GM21717 (cell line): ENCODE measurements around the gene HCFC1.

Experiments
- ATAC-seq: cut with Tn5 transposase; IDR thresholded peaks from one replicate; pipeline ENCODE4 v1.9.1; 2021; ENCODE audit warnings: mild to moderate bottlenecking, moderate library complexity; ENCODE audit not compliant: unreplicated experiment

Gene HCFC1

DNA sequence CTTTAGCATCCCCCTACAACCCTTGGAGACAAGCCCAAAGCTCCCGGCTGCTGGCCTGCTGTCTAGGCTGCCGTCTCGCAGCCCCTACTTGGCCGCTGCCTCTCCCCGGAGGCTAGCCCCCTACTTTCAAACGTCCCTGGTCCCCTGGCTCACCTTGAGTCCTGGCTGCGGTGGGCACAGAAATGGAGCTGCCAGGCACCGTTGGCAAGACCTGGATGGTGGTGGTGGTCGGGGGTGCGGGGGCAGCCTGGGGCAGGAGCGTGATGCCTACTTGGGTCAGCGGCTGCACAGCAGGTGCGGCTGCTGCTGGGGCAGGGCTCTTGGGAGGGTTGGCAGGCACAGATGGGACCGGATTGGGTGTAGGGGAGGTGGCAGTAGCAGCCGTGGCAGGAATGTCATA is 12.0 kb downstream of the HCFC1 start:
- ATAC-seq: no peak

DNA sequence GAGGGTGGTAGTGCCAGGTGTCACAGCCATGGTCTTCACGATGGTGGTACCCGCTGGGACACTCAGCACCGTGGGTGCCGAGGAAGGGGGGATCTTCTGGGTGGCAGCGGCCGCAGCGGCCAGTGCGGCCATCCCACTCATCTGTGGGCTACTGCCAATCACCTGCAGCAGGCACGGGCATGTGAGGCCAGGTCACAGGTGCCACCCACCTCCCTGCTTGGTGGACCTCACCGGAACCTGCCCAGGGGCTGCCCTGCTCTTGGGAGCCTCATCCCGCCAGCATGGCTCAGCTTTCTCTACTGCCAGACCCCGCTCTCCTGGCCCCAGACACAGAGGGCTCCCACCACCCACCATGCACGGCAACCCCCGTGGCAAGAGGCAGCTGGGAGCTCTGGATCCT is 13.0 kb downstream of the HCFC1 start:
- ATAC-seq: no peak

DNA sequence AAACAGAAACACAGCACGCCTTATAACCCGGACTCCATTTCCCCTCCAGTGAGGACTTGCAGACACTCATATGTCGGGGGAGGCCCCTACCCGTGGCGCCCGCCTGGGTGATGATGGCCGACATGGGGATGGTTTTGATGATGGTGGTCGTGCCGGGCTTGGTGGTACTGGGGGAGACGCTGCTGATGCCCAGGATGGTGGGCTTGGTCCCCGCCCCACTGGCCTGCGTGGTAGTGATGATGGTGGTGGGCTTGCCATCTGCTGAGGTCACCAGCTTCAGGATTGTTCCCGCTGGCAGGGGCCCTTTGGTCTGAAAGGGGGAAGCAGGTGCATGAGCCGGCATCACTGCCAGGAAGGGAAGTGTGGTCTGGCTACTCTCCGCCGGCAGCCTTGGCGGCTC is 14.4 kb downstream of the HCFC1 start:
- no peak for ATAC-seq

DNA sequence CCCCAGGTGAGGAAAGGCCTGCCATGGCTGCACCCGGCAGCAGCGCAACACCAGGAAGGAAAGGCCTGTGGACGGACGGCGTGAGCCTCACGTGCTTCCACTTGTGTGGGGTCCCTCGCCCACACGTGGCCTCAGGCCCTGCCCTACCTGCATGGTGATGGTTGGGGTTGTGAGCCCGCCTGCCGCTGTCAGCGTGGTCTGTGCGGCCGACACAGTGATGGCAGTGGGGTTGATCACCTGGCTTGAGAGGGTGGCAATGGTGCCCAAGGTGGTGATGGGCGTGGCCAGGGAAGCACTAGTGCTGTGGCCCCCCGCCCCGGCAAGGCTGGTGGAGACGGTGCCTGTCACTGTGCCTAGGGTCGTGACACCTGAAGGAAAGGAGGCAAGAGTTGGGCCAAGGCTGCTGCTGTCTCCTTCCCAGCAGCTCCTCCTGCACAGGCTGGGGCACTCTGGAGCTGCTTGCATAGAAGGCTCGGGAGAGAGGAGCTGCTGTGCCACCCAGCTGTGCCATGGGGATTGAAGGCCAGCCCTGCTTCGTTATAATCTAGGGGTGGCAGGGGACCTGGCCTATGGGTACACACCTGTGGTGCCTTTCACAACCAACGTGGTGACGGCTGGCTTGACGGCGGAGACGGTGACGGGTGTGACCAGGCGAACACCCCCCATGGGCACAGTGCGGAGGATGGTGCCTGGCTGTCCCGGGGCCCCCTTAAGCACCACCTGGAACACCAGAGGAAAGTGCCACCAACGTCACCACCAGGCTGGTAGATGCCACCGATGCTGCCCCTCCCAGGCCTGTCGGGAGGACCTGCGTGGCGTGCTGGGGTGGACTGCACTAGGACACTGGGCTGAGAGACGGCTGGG is 15.3 kb downstream of the HCFC1 start:
- ATAC-seq: no peak

DNA sequence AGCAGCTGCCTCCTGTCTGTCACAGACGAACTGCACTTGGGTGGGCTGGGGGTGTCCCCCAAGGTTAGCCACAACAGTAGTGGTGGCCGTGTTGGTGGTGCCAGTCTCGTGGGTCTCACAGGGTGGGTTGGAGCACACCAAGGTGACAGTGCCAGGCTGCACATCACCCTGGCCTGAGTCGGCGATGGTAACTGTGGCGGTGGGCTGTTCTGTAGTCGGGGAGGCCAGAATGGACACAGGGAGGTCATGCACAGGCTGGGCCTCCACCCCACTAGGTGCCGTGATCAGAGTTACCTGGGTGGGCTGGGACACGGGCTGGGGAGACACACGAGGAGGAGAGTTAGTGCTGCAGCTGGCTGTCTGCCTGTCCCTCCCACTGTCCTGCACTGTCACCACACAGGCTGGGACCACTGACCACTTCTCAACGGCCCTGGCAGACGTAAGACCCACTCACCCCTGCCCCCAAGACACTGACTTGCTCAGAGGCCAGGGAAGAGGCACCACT is 16.3 kb downstream of the HCFC1 start:
- no peak for ATAC-seq

DNA sequence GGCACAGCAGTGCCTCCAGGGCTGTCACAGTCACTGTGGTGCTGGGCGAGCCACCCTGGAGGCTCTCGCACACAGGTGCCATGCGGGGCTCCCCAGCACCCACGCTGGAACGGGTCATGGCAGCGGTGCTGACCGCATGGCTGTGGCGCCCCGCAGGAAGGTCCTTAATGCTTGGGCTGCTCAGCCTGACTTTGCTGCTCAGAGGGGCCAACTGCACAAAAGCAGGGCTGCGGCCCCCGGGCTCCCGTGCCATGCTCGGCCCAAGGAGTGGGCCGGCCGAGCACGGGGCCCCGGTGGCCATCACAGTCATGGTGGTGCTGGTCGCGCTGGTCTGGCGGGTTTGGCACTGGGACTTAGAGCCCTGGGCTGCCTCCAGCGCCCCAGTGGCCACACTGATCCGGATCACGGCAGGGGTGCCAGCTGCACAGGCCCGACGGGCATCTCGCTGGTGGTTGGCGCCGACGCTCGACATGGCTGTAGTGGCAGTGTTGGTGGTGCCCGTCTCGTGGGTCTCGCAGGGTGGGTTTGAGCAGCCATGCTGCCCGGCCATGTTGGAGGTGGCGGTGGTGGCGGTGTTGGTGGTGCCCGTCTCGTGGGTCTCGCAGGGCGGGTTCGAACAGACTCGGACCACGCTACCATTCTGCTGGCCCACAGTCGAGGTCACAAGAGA is 16.9 kb downstream of the HCFC1 start:
- no peak for ATAC-seq

DNA sequence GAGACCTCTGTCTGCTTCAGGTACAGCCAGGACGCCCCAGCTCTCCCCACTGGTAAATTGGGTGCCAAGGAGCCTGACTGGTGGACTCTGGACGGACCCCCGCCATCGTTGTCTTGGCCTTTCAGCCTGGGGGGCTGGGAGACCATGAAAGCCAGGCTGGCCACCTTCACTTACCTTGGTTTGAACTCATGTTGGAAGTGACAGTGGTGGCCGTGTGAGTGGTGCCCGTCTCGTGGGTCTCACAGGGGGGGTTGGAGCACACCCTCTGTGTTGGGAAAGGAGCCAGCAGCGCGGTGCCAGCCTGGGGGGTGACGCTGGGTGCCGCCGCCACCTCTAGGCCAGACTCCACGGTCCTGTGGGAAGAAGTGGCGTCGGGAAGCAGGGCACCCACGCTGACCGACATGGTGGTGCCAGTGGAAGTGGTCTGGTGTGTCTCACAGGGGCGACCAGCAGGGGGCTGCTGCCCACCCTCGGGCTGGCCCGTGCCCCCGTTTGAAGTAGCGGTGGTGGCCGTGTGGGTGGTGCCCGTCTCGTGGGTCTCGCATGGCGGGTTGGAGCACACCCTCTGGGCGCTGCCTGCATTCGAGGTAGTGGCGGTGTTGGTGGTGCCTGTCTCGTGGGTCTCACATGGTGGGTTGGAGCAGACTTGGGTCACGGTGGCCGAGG is 17.6 kb downstream of the HCFC1 start:
- no peak for ATAC-seq

DNA sequence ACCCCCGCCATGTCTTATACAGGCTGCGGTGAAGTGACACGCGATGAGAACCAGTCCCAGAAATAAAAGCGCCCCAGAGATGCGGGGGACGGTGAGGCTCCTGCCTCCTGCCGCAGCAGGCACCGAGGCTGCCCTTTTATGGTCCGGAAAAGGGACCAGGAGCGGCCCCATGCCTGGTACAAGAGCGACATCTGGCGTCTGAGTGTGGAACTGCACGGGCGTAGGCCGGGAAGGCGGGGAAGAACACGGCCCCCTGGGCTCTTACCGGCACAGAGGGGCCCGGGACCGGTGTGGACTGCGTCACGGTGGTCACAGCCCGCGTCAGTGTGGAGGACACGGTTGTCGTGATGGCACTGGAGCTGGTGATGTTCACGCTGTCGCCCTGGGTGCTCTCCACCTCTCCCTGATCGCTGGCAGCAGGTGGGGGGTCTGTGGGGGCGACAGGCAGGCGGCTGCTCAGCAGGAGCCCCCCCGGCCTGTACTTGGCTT is 18.2 kb downstream of the HCFC1 start:
- peak; percentile 59 for ATAC-seq

DNA sequence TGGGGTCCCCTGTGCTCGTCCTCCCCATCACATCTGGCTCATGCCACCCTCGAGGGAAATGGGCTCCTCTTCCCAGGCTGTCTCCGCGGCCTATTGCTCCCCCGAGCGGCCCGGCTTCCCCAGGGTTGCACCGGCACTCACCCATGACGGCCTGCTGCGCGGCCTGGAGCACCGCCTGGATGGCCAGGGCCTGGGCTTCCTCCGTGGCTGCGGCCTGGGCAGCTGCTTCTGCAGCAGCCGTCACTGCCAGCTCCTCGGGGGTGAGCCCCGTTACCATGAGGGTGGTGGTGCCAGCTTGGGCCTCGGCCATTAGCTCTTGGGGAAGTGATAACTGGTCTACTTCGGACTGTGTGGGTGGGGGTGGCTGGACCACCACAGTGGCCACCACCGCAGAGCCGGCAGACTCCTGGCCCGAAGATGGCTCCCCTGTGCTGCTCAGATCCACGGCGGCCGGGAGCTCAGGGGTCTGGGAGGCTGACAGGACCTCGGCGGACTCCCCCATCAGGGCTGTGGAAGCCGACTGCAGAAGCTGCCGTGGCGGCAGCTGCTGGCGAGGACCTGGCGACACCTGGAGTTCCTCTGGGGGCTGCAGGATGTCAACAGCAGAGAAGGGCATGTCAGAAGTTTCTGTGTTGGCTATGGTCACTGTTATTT is 19.1 kb downstream of the HCFC1 start:
- ATAC-seq: no peak

DNA sequence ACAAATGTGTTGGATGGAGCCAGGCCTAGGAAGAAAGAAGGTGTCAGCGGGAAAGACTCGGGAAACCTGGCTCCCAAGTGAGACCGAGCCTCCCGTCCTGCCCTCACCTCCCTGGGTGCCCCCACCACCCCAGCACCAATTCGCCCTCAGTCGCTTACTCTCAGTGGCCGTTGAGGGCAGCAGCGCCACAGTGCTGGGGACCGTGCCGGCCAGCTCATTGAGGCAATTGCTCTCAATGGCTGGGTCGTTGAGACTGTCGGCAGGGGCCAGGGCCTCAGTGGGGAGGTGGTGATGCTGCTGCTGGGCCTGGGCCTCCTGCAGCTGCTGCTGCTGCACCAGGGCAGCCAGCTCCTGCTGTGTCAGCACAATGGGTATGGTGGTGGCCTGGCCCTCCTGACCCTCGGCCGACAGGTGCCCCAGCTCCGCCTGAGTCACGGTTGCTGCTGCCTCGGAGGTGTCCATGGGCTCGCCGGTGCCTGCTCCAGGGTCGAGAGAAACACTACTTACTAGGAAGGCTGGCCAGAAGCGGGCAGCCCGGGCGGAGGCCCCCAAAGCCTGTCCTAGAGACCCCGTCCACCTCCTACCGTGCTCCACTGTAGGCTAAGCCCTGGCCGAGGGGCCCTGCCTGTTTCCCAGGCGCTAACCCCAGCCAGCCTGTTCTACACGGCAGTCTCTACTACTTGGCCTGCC is 19.8 kb downstream of the HCFC1 start:
- no peak for ATAC-seq

DNA sequence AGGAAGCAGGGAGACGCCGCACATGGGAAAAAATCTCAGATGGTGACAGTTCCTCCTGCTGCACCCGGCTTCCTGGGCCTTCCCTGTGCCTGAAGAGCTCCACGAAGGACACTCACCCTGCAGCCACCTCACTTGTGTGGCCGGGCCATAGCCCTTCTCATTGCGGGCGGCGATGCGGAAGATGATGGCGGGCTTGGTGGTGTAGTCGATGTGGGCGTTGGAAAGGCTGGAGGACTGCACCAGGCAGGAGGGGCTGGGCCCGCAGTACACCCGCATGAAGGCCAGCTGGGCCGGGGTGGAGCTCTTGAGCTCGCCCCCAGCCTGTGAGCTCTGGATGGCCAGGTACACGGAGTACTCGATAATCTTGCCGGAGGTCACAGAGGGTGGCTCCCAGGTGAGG is 21.5 kb downstream of the HCFC1 start:
- no peak for ATAC-seq

DNA sequence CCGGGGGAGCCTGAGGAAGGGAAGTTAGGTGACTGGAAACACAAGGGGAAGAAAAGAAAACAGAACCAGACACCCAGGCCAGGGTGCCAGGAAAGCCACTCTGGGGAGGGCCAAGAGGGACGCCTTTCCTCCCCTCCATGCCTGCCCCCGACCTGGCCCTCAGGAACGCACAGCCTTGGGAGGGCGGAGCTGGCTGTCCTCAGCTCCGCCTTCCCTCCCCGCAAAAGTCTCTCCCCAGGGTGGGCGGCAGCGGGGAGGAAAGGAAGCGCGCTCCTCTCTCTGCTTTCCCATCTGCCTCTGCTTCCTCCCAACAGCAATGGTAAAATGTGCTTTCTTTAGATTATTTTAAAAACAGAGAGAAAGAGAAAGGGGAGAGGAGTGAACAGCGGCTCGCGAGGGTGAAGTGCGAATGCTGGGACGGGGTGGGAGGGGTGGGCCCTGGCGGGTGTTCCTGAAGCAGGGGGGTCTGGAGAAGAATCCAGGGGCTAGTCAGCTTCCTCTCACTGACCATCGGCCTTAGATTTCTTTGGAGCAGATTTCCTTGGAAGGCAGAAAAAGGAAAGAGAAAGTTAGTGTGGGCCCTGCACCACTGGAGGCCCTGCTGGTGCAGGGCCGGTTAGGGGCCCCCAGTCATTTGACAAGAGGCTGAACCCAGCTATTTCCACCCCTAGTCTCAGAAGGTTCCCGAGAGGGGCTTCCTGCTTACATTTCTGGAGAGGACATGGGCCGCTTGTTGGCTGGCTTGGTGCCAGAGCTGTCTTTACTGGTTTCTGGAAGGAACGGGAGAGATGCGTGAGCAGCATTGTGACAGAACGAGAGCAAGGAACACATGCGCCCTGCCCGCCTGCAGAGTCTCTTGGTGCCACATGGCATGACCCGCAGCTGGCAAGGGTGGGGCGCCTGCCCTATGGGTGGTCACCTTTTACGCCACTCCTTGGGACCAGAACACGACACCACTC is 22.5 kb downstream of the HCFC1 start:
- ATAC-seq: no peak

DNA sequence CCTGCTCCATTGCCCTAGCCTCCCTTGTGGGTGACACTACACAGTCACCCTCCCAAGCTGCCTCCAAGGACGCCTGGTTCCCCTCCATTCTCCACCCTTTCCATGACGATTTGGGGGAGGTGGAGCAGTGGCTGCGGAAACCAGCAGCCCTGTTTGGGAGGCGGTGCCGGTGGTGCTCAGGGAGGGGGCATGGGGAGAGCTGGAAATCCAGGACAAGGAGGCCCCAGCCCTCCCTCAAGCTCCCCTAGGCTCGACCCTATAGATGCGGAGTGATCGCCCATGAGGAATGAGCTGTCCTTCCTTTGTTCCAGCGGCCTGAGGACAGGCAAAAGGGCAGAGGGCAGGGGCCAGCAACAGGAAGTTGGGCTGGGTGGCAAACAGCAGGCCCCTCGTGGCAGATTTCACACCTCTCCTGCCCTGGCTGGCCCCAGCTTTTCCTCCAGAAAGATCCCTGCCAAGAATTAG is 23.6 kb downstream of the HCFC1 start:
- ATAC-seq: no peak

DNA sequence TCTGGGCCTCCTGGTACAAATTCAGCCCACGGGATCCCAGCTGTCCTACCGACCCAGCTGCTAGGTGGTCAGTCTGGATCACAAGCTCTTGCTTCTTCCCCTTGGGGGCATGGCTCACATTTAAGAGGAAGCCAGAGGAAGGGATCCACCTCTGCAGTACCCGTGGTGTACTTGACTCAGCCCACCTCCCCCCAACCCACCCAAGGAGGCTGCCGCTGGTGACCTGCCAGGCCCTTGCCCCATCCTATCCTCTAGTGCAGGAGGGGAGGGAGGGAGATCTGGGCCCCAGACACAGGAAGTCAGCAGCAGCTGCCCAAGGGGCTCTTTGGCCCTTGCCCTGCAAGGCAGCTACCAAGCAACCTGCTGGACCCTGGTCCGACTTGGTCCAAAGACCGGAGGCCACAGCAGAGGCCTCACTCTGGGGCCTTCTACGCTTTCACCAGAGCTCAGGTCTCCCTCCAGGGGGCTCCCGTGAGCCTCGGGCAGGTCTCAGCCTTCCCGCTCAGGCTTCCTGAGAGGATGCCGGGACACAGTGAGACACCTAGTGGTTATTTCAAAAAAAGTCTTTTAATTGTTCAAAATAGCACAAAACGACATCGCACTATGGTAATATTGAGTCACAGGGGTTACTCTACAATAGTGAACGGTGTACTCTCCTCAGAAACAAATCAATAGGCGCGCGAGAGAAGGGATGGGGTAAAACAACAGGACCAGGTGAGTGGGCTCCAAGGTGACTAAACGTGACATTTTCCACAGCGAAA is 24.4 kb downstream of the HCFC1 start:
- ATAC-seq: peak; percentile 79

DNA sequence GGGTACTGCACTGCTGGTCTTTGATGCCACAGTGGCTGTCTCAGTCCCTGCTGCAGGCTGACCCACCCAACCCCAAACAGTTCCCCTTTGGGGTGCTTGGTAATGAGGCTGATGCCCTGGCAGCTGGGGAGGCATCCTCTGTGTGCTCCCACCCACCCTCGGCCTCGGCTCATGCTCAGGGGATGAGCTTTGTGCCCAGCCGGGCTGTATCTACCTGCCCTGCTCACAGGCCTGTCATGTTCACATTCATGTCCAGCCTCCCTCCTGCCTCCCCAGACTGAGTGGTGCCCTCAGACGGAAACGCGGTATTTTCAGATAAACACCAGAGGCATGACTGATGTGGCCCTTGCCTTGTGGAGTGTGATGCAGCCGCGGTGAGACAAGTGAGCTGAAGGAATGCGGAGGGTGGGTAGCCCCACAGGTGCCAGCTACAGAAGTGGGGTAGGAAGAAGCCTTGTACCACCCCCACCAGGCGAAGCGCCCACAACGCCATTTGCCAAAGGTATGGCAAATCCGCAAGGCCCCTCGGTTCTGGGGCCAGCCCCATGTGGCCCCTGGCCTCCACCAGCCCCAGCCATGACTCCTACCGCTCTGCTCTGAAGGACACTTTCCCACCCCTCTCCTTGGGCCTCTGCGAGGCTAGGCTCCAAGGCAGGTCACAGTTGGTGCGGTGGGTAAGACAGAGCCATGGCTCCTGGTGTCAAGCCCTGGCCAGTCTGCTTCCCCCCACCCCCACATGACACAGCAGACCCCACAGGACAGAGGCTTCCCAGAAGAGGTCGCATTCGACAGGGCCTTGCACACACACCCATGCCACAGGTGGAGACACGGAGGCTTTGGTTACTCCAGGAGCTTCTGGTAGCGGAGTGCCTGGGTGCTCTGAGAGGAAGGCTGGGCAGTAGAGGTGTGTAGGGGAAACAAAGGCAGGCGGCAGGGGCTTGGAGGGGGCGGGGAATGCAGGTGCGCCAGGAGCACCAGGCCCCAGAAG is 25.4 kb downstream of the HCFC1 start:
- no peak for ATAC-seq

DNA sequence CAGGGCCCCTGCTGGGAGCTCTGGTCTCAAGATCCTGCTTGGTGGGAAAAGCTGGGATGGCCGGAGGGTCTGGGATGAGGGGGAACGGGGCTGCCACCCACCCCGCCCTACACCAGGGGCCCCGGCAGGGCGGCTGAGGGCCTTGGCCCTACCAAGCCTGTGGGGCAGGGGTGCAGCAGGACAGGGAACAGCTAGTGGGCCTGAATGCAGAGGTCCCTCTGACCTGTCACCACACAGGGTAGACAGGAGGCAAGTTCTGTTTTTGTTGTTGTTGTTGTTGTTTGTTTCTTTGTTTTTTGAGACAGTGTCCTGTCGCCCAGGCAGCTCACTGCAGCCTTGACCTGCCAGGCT is 26.8 kb downstream of the HCFC1 start:
- ATAC-seq: no peak

DNA sequence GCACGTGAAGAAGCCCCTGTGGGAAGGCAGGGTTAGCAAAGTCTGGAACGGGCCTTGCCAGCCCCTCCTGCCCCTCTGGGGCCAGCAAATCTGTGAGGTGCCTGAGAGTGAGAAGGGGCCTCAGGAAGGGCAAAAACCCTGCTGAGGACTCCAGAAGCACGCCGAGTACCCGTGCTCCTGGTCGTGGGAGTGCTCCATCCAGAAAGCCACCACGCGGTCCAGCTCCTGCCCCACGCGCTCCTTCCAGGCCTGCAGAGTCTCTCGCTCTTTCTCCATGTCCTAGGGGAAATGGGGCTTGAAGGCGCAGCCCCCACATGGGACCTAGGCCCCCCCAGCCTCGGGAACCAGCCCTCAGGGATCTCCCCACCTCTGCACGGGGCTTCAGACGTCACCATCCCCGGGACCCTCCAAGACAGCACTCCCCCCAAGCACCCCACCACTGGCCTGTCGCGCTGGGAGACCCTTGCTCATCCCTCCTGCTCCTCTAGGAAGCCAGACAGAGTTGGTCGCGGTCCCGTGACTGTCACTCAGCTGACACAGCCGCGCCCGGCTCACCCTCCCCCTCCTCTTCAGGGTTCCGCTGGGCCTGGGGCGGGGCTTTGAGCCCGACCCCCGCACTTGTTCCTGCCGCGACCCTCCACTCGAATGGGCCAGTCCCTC is 27.3 kb downstream of the HCFC1 start, which contains the start of gene RENBP:
Gene RENBP, minus strand, starts transcription at position 504 of the 660 bp plus-strand sequence. Its CDS starts 33 bp downstream, at position 471.
- ATAC-seq: no peak
